ENCODE measurements around the gene C3orf62. TPM values are rescaled to one million over a fixed set of nuclear protein-coding genes. Genes with fewer than 3 reads are reported as not detected.

The C3orf62 gene
- total RNA-seq, 6 donors from 2014 or later: 4.2 to 15.7 (median 7.1) TPM

DNA sequence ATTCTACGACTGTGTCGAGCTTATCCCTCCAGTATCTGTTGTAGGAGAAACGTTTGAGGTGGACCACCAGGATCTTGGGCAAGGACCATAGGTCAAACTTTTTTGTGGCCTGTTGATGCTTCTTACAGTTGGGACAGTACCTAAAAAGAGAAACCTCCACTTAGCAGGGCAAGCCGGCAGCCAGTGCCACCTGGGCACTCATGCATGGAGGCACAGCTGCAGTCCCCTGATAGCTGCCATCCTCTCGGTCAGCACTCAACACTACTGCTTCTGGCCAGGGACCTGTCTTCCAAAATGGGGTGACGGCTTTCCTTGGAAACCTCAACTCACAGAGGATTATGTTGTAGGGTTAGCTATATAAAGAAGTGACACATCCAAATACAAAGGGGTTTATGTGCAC, 7.0 kb upstream of the C3orf62 start:
- 97 to 100% methylated on average over 6 of the region's 6 CpGs for WGBS, 2 donors
- no peak for DNase-seq
- Histone ChIP-seq H3K9me3 (no peaks in the 10 kb centered on the region), H3K4me1 (peaks cover 5 to 10% (median 9%) of the 10 kb centered on the region in 4 donors), H3K36me3 (peaks cover 43 to 96% (median 74%) of the 10 kb centered on the region in 4 donors), H3K27ac (no peak overlapping the region), H3K4me3 (no peak overlapping the region), H3K27me3 (no peaks in the 10 kb centered on the region)
- TF ChIP-seq, protein P1, sequence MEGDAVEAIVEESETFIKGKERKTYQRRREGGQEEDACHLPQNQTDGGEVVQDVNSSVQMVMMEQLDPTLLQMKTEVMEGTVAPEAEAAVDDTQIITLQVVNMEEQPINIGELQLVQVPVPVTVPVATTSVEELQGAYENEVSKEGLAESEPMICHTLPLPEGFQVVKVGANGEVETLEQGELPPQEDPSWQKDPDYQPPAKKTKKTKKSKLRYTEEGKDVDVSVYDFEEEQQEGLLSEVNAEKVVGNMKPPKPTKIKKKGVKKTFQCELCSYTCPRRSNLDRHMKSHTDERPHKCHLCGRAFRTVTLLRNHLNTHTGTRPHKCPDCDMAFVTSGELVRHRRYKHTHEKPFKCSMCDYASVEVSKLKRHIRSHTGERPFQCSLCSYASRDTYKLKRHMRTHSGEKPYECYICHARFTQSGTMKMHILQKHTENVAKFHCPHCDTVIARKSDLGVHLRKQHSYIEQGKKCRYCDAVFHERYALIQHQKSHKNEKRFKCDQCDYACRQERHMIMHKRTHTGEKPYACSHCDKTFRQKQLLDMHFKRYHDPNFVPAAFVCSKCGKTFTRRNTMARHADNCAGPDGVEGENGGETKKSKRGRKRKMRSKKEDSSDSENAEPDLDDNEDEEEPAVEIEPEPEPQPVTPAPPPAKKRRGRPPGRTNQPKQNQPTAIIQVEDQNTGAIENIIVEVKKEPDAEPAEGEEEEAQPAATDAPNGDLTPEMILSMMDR (IDR thresholded peaks at IDR 0.05): no peak
- TF ChIP-seq POLR2AphosphoS5 (IDR thresholded peaks at IDR 0.05) (no peak), EP300 (IDR thresholded peaks at IDR 0.05) (no peak), POLR2A (IDR thresholded peaks at IDR 0.05) (no peak)
- no peak for ATAC-seq (ENCODE audit: low FRiP score in 2 of 2)

DNA sequence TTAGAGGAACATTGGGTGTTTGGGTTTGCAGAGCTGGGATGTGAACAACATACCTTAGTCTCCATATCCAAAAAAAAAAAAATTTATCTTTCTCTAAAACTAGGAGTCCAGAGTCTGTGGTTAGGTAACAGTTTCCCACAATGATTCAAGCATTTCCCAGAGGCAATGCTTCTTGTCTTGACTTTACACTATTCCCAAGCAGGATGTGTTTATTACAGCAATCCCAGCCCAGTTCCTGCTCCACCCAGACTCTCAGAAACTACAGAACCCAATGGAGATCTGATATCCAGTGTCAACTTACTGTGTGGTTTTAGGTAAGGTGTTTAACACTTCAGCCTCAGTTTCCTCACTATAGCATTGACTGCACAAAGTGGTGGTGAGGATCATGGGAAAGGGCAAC, 2.3 kb upstream of the C3orf62 start:
- Histone ChIP-seq H3K36me3 (peaks cover 20 to 56% (median 30%) of the 10 kb centered on the region in 4 donors), H3K4me1 (peaks cover 28 to 44% (median 29%) of the 10 kb centered on the region in 4 donors), H3K9me3 (no peaks in the 10 kb centered on the region), H3K27ac (peak overlapping the region; percentile 20 to 98 (median 73)), H3K4me3 (no peak overlapping the region), H3K27me3 (no peaks in the 10 kb centered on the region)
- TF ChIP-seq POLR2AphosphoS5 (IDR thresholded peaks at IDR 0.05) (peak in 1 of 2 donors; percentile 22), EP300 (IDR thresholded peaks at IDR 0.05) (peak in 1 of 4 donors; percentile 32), POLR2A (IDR thresholded peaks at IDR 0.05) (no peak)
- TF ChIP-seq, protein P1 (IDR thresholded peaks at IDR 0.05): no peak
- DNase-seq: no peak
- no peak for ATAC-seq (ENCODE audit: low FRiP score in 2 of 2)

GRCh38 chr3:49278548-49278947, 1.5 kb upstream of the C3orf62 start:
- DNase-seq (no peak), ATAC-seq (ENCODE audit: low FRiP score in 2 of 2) (no peak)
- Histone ChIP-seq H3K4me3 (no peak overlapping the region), H3K9me3 (no peaks in the 10 kb centered on the region), H3K4me1 (peaks cover 28 to 44% (median 29%) of the 10 kb centered on the region in 4 donors), H3K27me3 (no peaks in the 10 kb centered on the region), H3K27ac (peak overlapping the region; percentile 87 to 98 (median 94)), H3K36me3 (peaks cover 11 to 48% (median 22%) of the 10 kb centered on the region in 4 donors)
- TF ChIP-seq EP300 (IDR thresholded peaks at IDR 0.05) (no peak), POLR2AphosphoS5 (IDR thresholded peaks at IDR 0.05) (no peak), POLR2A (IDR thresholded peaks at IDR 0.05) (no peak)
- TF ChIP-seq, protein P1 (IDR thresholded peaks at IDR 0.05): no peak
- 71 to 79% methylated on average over 4 of the region's 4 CpGs for WGBS, 2 donors

- H3K27ac ChIP-seq: peak overlapping the region; percentile 87 to 98 (median 94)
- ATAC-seq (ENCODE audit: low FRiP score in 2 of 2): peak in 1 of 2 donors; percentile 38
These were observed 347 bp upstream of the C3orf62 start for GRCh38 chr3:49277383-49277775.

More at GRCh38 chr3:49277383-49277775, 347 bp upstream of the C3orf62 start:
- H3K9me3 ChIP-seq: no peaks in the 10 kb centered on the region
- peaks cover 28 to 44% (median 29%) of the 10 kb centered on the region in 4 donors for H3K4me1 ChIP-seq
- peak overlapping the region; percentile 19 to 57 (median 50) for H3K4me3 ChIP-seq
- DNase-seq: no peak
- 33 to 40% methylated on average over 9 of the region's 9 CpGs for WGBS, 2 donors
- H3K36me3 ChIP-seq: peaks cover 8 to 36% (median 13%) of the 10 kb centered on the region in 4 donors
- TF ChIP-seq EP300 (IDR thresholded peaks at IDR 0.05) (no peak), POLR2AphosphoS5 (IDR thresholded peaks at IDR 0.05) (no peak), POLR2A (IDR thresholded peaks at IDR 0.05) (no peak)
- TF ChIP-seq, protein P1 (IDR thresholded peaks at IDR 0.05): no peak
- H3K27me3 ChIP-seq: no peaks in the 10 kb centered on the region

Data from upper lobe of left lung (tissue), 6 donors.